SK-N-SH (cell line): Measurements from ENCODE around the gene RAI1. TPM values are rescaled to one million over a fixed set of nuclear protein-coding genes. Genes with fewer than 3 reads are reported as not detected.
A peak's percentile ranks its signal among the peaks of the same experiment; 100 is the strongest.

Experiments
- CTCF ChIA-PET: fragments of 300-600, 350-600 bp; formaldehyde crosslinking; extraction: SDS; loops from one replicate; lab custom pipeline; 2021; lab: Yijun Ruan, JAX
- POLR2A ChIA-PET: fragments of 350-600 bp; sonication (Branson Sonifier 250); formaldehyde crosslinking; extraction: SDS; loops from one replicate; lab custom pipeline; 2020; ENCODE audit warnings: antibody characterized with exemption, inconsistent platforms; lab: Yijun Ruan, JAX
- DNase-seq: peaks from one replicate; pipeline ENCODE4 v3.0.0; 2012
- H2AFZ ChIP-seq: fragments of 200-600 bp; sonication (generic); 2 replicates; pipeline ENCODE4 v1.8.1; 2016; ENCODE audit warnings: antibody characterized with exemption, mild to moderate bottlenecking, low read depth
- H3F3A ChIP-seq: fragments of 200-600 bp; sonication (generic); replicated peaks from 2 replicates; pipeline ENCODE3; 2016; ENCODE audit warnings: antibody characterized with exemption, mild to moderate bottlenecking; ENCODE audit not compliant: insufficient read depth
- H3K27ac ChIP-seq, 2 experiments: fragments of 200-500 bp in 1 of 2; fragments of 200-600 bp in 1 of 2; sonication (Bioruptor generic) in 1 of 2; sonication (generic), shearing (Covaris generic) in 1 of 2; 2 replicates each; pipeline versions ENCODE4 v1.5.1 to v1.6.1; 2014 to 2016; ENCODE audit warnings: low read depth in 2 of 2, inconsistent platforms in 1 of 2, low read length in 1 of 2, mild to moderate bottlenecking in 1 of 2, mixed read lengths in 1 of 2
- H3K27me3 ChIP-seq: fragments of 200-600 bp; sonication (generic), shearing (Covaris generic); 2 replicates; pipeline ENCODE4 v1.6.1; 2016; ENCODE audit warnings: mixed run types; ENCODE audit not compliant: insufficient read depth
- H3K36me3 ChIP-seq, 2 experiments: fragments of 200-500 bp in 1 of 2; fragments of 200-600 bp in 1 of 2; sonication (Bioruptor generic) in 1 of 2; sonication (generic) in 1 of 2; replicated peaks in 1 of 2; 2 replicates each; pipeline versions ENCODE3 to v1.5.1; 2014 to 2016; ENCODE audit warnings: low read length in 1 of 2, mild to moderate bottlenecking in 1 of 2; ENCODE audit not compliant: insufficient read depth in 2 of 2, control insufficient read depth in 1 of 2
- H3K4me1 ChIP-seq, 2 experiments: fragments of 200-500 bp in 1 of 2; fragments of 200-600 bp in 1 of 2; sonication (Bioruptor generic) in 1 of 2; sonication (generic), shearing (Covaris generic) in 1 of 2; 2 replicates each; pipeline versions ENCODE4 v1.5.1 to v1.6.1; 2014 to 2016; ENCODE audit warnings: low read depth in 1 of 2, low read length in 1 of 2, mixed run types in 1 of 2; ENCODE audit not compliant: insufficient read depth in 2 of 2, control insufficient read depth in 1 of 2
- H3K4me2 ChIP-seq: fragments of 200-600 bp; sonication (generic), shearing (Covaris generic); 2 replicates; pipeline ENCODE4 v1.6.1; 2017; ENCODE audit warnings: mixed run types
- H3K4me3 ChIP-seq, 2 experiments: fragments of 200-500 bp in 1 of 2; fragments of 200-600 bp in 1 of 2; sonication (Bioruptor generic) in 1 of 2; sonication (generic), shearing (Covaris generic) in 1 of 2; 2 replicates each; pipeline versions ENCODE4 v1.5.1 to v1.8.1; 2014 to 2016; ENCODE audit warnings: low read depth in 2 of 2, inconsistent platforms in 1 of 2, low read length in 1 of 2, mild to moderate bottlenecking in 1 of 2, mixed read lengths in 1 of 2, moderate library complexity in 1 of 2
- H3K79me2 ChIP-seq: fragments of 200-600 bp; sonication (generic); 2 replicates; pipeline ENCODE4 v1.8.1; 2017; ENCODE audit warnings: mild to moderate bottlenecking; ENCODE audit not compliant: insufficient read depth
- H3K9ac ChIP-seq: fragments of 200-600 bp; sonication (generic); 2 replicates; pipeline ENCODE4 v1.6.1; 2017; ENCODE audit warnings: mixed run types
- H3K9me2 ChIP-seq: fragments of 200-600 bp; sonication (generic); 2 replicates; pipeline ENCODE4 v1.6.1; 2017; ENCODE audit warnings: mixed run types
- H3K9me3 ChIP-seq: fragments of 200-600 bp; sonication (generic); 2 replicates; pipeline ENCODE4 v1.6.1; 2017; ENCODE audit warnings: mixed run types, mild to moderate bottlenecking, moderate library complexity
- H4K20me1 ChIP-seq: fragments of 200-600 bp; sonication (generic); 2 replicates; pipeline ENCODE4 v1.6.1; 2017; ENCODE audit warnings: mild to moderate bottlenecking, mixed run types; ENCODE audit not compliant: insufficient read depth
- EP300 ChIP-seq, 2 experiments: IDR thresholded peaks; 2 replicates each; pipeline versions ENCODE4 v1.4.0 to v1.6.1; 2012; ENCODE audit warnings: borderline replicate concordance in 1 of 2, low read depth in 1 of 2, low read length in 1 of 2
- EZH2phosphoT487 ChIP-seq: fragments of 200-600 bp; sonication (generic); IDR thresholded peaks from 2 replicates; pipeline ENCODE4 v1.6.1; 2017; ENCODE audit warnings: low read depth, mixed run types, mild to moderate bottlenecking, antibody characterized with exemption, moderate library complexity, borderline replicate concordance
- FOXJ3 ChIP-seq: sonication (generic); formaldehyde crosslinking; IDR thresholded peaks from 2 replicates; pipeline ENCODE4 v1.5.1; 2020; ENCODE audit warnings: mild to moderate bottlenecking, missing genetic modification reagents
- GABPA ChIP-seq: IDR thresholded peaks from 2 replicates; pipeline ENCODE4 v1.4.0; 2012; ENCODE audit warnings: low read depth, mild to moderate bottlenecking
- JUND ChIP-seq: IDR thresholded peaks from 2 replicates; pipeline ENCODE4 v1.4.0; 2012
- MEF2A ChIP-seq: IDR thresholded peaks from 2 replicates; pipeline ENCODE4 v1.4.0; 2012; ENCODE audit warnings: low read depth, borderline replicate concordance
- MXI1 ChIP-seq: IDR thresholded peaks from 2 replicates; pipeline ENCODE4 v1.6.1; 2012; ENCODE audit warnings: mild to moderate bottlenecking, low read depth, low read length, improper control_type of control experiment
- POLR2AphosphoS5 ChIP-seq: IDR thresholded peaks from 2 replicates; pipeline ENCODE4 v1.6.1; 2012; ENCODE audit warnings: low read depth, low read length
- RCOR1 ChIP-seq: fragments of 150-350 bp; IDR thresholded peaks from 2 replicates; pipeline ENCODE4 v1.6.1; 2017; ENCODE audit warnings: antibody characterized with exemption, low read length
- RFX5 ChIP-seq: IDR thresholded peaks from 2 replicates; pipeline ENCODE4 v1.6.1; 2012; ENCODE audit warnings: mild to moderate bottlenecking, improper control_type of control experiment, low read length
- TAF1 ChIP-seq: IDR thresholded peaks from 2 replicates; pipeline ENCODE4 v1.6.1; 2012; ENCODE audit warnings: low read depth, mild to moderate bottlenecking, low read length, moderate library complexity, borderline replicate concordance
- TCF12 ChIP-seq: IDR thresholded peaks from 2 replicates; pipeline ENCODE4 v1.4.0; 2012
- USF1 ChIP-seq: IDR thresholded peaks from 2 replicates; pipeline ENCODE4 v1.4.0; 2012; ENCODE audit warnings: low read depth, borderline replicate concordance
- YY1 ChIP-seq: IDR thresholded peaks from 2 replicates; pipeline ENCODE4 v1.4.0; 2012; ENCODE audit warnings: low read depth, mild to moderate bottlenecking
- WGBS: methylation state at CpG from one replicate; pipeline ENCODE4 v1.1.6; 2017; ENCODE audit warnings: low lambda C conversion rate; 5-methylcytosine and 5-hydroxymethylcytosine counted together
- polyA plus RNA-seq, 3 experiments: library from polyadenylated mRNA; depleted of rRNA; stranded (reverse); fragments of >200 nt; gene quantifications; 2 replicates each; pipeline ENCODE4 v1.2.3, GENCODE V29; 2012

Gene RAI1
- polyA plus RNA-seq, 1 of the 3 experiments (the other 2 are of a cell fraction) = 4.7 TPM

- no peak for TF ChIP-seq USF1
- TF ChIP-seq EZH2phosphoT487 = no peak
- TF ChIP-seq RCOR1 = no peak
- TF ChIP-seq MXI1 = no peak
- TF ChIP-seq FOXJ3 (CRISPR knock-in tag) = no peak
- no peak for TF ChIP-seq POLR2AphosphoS5
- TF ChIP-seq EP300 (IDR thresholded peaks at IDR 0.05; ENCODE audit: borderline replicate concordance in 1 of 2, low read depth in 1 of 2, low read length in 1 of 2) = no peak
These were observed 11.3 kb downstream of the RAI1 start (continued) for GRCh38 chr17:17692353-17693252.

GRCh38 chr17:17693253-17694168 is 12.3 kb downstream of the RAI1 start:
- no peaks in the 10 kb centered on the region for H3K9me2 ChIP-seq
- H3K4me2 ChIP-seq = peak overlapping the region; percentile 81
- H2AFZ ChIP-seq = peak overlapping the region; percentile 26; the same call in 1 of the 2 replicates
- H3K4me3 ChIP-seq = peak overlapping the region; percentile 68 to 79; a peak in 2 of 4 replicates
- peaks cover 56 to 75% of the 10 kb centered on the region in 2 experiments for H3K4me1 ChIP-seq
- TF ChIP-seq TAF1 = no peak
- 0 out of 2 replicates have a peak, but pooled peaks have one; percentile 51 for TF ChIP-seq YY1
- TF ChIP-seq EP300 (IDR thresholded peaks at IDR 0.05; ENCODE audit: borderline replicate concordance in 1 of 2, low read depth in 1 of 2, low read length in 1 of 2) = peak in 1 of 2 experiments; percentile 21; a peak in 1 of 4 replicates
- TF ChIP-seq RFX5 = no peak
- no peak for TF ChIP-seq JUND
- no peak for TF ChIP-seq TCF12
- TF ChIP-seq GABPA = no peak
- no peak for TF ChIP-seq USF1
- TF ChIP-seq MEF2A = no peak
- TF ChIP-seq FOXJ3 (CRISPR knock-in tag) = 0 out of 2 replicates have a peak, but pooled peaks have one; percentile 25
- peak; percentile 78 for DNase-seq
- peaks cover 28% of the 10 kb centered on the region for H4K20me1 ChIP-seq
- H3K9me3 ChIP-seq = no peaks in the 10 kb centered on the region
- H3K27ac ChIP-seq = peak overlapping the region; percentile 95 to 99
- H3K79me2 ChIP-seq = peaks cover 96% of the 10 kb centered on the region
- peaks cover 15% of the 10 kb centered on the region for H3F3A ChIP-seq
- 32% methylated on average over 11 of the region's 23 CpGs for WGBS
- H3K36me3 ChIP-seq = no peaks in the 10 kb centered on the region
- H3K27me3 ChIP-seq = no peaks in the 10 kb centered on the region
- ChIA-PET CTCF (interaction anchor here (0.6 to 5.7 kb wide), 7 partner anchors 12 to 197 kb away, joined by 3 to 35 read pairs (median 3); partner anchors contain the start of gene RAI1), POLR2A (interaction anchor here (0.6 to 2.0 kb wide), 13 partner anchors 8 to 143 kb away, joined by 3 to 11 read pairs (median 5); partner anchors contain the start of gene SREBF1)
- peak overlapping the region; percentile 93 for H3K9ac ChIP-seq
